Measurements from ENCODE around the gene IRF4. TPM values are rescaled to one million over a fixed set of nuclear protein-coding genes. Genes with fewer than 3 reads are reported as not detected.

IRF4 gene
- total and polyA plus RNA-seq, 2 donors (not counting 1 experiment from before 2014, with no cell fraction given), result 75.7 to 142 TPM

GRCh38 chr6:388202-388903 lies 3.2 kb upstream of the IRF4 start:
- H3K4me1 Mint-ChIP-seq, result peaks cover 26% of the 10 kb centered on the region
- Histone ChIP-seq H3K27me3 (replicated peaks in 1 of 4; ENCODE audit: control extremely low read depth in 1 of 4, control insufficient read depth in 3 of 4, insufficient read depth in 4 of 4, low read length in 3 of 4) (no peaks in the 10 kb centered on the region), H3K36me3 (replicated peaks in 1 of 2; ENCODE audit: control extremely low read depth in 1 of 2, control insufficient read depth in 1 of 2, extremely low read depth in 1 of 2, insufficient read depth in 2 of 2, low read length in 1 of 2) (no peaks in the 10 kb centered on the region), H4K20me1 (ENCODE audit: control insufficient read depth, insufficient read depth, low read length, poor library complexity, severe bottlenecking) (peaks cover 17% of the 10 kb centered on the region), H3K4me3 (ENCODE audit: control extremely low read depth in 1 of 5, extremely low read depth in 1 of 5, insufficient read depth in 1 of 5, low read depth in 2 of 5, low read length in 4 of 5) (no peak overlapping the region), H3K27ac (ENCODE audit: low read length in 2 of 2) (no peak overlapping the region), H3K79me2 (ENCODE audit: control insufficient read depth, insufficient read depth, low read length) (peaks cover 18% of the 10 kb centered on the region), H3K9ac (ENCODE audit: low read length) (no peak overlapping the region), H3K9me3 (ENCODE audit: control extremely low read depth in 1 of 3, control insufficient read depth in 2 of 3, insufficient read depth in 1 of 3, low read length in 2 of 3) (no peaks in the 10 kb centered on the region), H3K4me2 (replicated peaks; ENCODE audit: low read depth, low read length, poor library complexity, severe bottlenecking) (no peak overlapping the region), H3K4me1 (ENCODE audit: control insufficient read depth in 2 of 2, insufficient read depth in 2 of 2, low read length in 2 of 2) (peaks cover 13 to 19% of the 10 kb centered on the region in 2 donors), H2AFZ (ENCODE audit: insufficient read depth, low read depth, low read length, poor library complexity, severe bottlenecking) (no peak overlapping the region)
- intact Hi-C loops (cut with micrococcal nuclease), result no loop called here
- no peak overlapping the region for H3K27ac Mint-ChIP-seq
- H3K4me3 Mint-ChIP-seq, result no peak overlapping the region
- CTCF ChIA-PET, result interaction anchor here (0.9 to 8.8 kb wide), 6 partner anchors 10 to 200 kb away, joined by 3 to 72 read pairs (median 4); no protein-coding TSS in a partner anchor
- no peaks in the 10 kb centered on the region for H3K27me3 Mint-ChIP-seq
- POLR2A ChIA-PET, result interaction anchor here (1.6 kb wide), 1 partner anchor 16 kb away, joined by 3 read pairs; no protein-coding TSS in a partner anchor
- 87% methylated on average over 8 of the region's 10 CpGs for WGBS (ENCODE audit: insufficient coverage)
- no peak for ATAC-seq (ENCODE audit: low read depth)
- TF ChIP-seq EZH2 (IDR thresholded peaks at IDR 0.05; ENCODE audit: borderline replicate concordance, insufficient read depth, low read depth, low read length, poor library complexity, severe bottlenecking), result no peak
- TF ChIP-seq, protein P1, sequence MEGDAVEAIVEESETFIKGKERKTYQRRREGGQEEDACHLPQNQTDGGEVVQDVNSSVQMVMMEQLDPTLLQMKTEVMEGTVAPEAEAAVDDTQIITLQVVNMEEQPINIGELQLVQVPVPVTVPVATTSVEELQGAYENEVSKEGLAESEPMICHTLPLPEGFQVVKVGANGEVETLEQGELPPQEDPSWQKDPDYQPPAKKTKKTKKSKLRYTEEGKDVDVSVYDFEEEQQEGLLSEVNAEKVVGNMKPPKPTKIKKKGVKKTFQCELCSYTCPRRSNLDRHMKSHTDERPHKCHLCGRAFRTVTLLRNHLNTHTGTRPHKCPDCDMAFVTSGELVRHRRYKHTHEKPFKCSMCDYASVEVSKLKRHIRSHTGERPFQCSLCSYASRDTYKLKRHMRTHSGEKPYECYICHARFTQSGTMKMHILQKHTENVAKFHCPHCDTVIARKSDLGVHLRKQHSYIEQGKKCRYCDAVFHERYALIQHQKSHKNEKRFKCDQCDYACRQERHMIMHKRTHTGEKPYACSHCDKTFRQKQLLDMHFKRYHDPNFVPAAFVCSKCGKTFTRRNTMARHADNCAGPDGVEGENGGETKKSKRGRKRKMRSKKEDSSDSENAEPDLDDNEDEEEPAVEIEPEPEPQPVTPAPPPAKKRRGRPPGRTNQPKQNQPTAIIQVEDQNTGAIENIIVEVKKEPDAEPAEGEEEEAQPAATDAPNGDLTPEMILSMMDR (IDR thresholded peaks at IDR 0.05), result no peak
- no peaks in the 10 kb centered on the region for H3K9me3 Mint-ChIP-seq (ENCODE audit: insufficient read depth)
- DNase-seq, result no peak

DNA sequence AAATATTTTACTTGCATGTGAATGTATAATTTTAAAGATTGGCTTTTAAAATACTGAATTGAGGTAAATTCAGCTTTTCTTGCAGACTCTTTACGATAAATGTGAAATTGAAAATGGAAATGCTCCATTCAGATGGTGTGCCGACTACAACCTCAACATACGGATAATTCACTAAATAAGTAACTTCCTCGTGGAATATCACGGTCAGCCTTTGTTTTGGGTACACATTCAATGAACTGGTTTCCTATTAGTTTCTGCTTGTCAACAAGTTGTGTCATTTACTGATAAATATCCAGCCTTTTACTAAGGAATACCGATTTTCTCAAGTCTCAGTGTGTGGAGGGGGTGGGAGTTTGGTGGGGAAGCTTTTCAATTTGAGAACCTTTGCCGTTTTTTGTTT lies 2.4 kb upstream of the IRF4 start:
- peak overlapping the region; percentile 8 for H2AFZ ChIP-seq (ENCODE audit: insufficient read depth, low read depth, low read length, poor library complexity, severe bottlenecking)
- intact Hi-C loops (cut with micrococcal nuclease), result no loop called here
- H4K20me1 ChIP-seq (ENCODE audit: control insufficient read depth, insufficient read depth, low read length, poor library complexity, severe bottlenecking), result peaks cover 25% of the 10 kb centered on the region
- Mint-ChIP-seq H3K4me1 (peaks cover 32% of the 10 kb centered on the region), H3K27ac (peak overlapping the region; percentile 76), H3K9me3 (ENCODE audit: insufficient read depth) (no peaks in the 10 kb centered on the region), H3K27me3 (no peaks in the 10 kb centered on the region), H3K4me3 (peak overlapping the region; percentile 55)
- 100% methylated on average over 1 of the region's 7 CpGs for WGBS (ENCODE audit: insufficient coverage)
- H3K9me3 ChIP-seq (ENCODE audit: control extremely low read depth in 1 of 3, control insufficient read depth in 2 of 3, insufficient read depth in 1 of 3, low read length in 2 of 3), result no peaks in the 10 kb centered on the region
- no peak overlapping the region for H3K9ac ChIP-seq (ENCODE audit: low read length)
- no peak overlapping the region for H3K27ac ChIP-seq (ENCODE audit: low read length in 2 of 2)
- ChIA-PET POLR2A (interaction anchor here (1.6 kb wide), 1 partner anchor 15 kb away, joined by 3 read pairs; no protein-coding TSS in a partner anchor), CTCF (interaction anchor here (0.9 to 8.8 kb wide), 7 partner anchors 9 to 198 kb away, joined by 3 to 72 read pairs (median 4); no protein-coding TSS in a partner anchor)
- peaks cover 19 to 24% of the 10 kb centered on the region in 2 donors for H3K4me1 ChIP-seq (ENCODE audit: control insufficient read depth in 2 of 2, insufficient read depth in 2 of 2, low read length in 2 of 2)
- DNase-seq (no peak), ATAC-seq (ENCODE audit: low read depth) (no peak)
- no peak overlapping the region for H3K4me3 ChIP-seq (ENCODE audit: control extremely low read depth in 1 of 5, extremely low read depth in 1 of 5, insufficient read depth in 1 of 5, low read depth in 2 of 5, low read length in 4 of 5)
- peaks cover 0 to 7% of the 10 kb centered on the region in 2 experiments for H3K36me3 ChIP-seq (replicated peaks in 1 of 2; ENCODE audit: control extremely low read depth in 1 of 2, control insufficient read depth in 1 of 2, extremely low read depth in 1 of 2, insufficient read depth in 2 of 2, low read length in 1 of 2)
- H3K79me2 ChIP-seq (ENCODE audit: control insufficient read depth, insufficient read depth, low read length), result peaks cover 26% of the 10 kb centered on the region
- H3K27me3 ChIP-seq (replicated peaks in 1 of 4; ENCODE audit: control extremely low read depth in 1 of 4, control insufficient read depth in 3 of 4, insufficient read depth in 4 of 4, low read length in 3 of 4), result no peaks in the 10 kb centered on the region
- TF ChIP-seq, protein P1 (IDR thresholded peaks at IDR 0.05), result no peak
- TF ChIP-seq EZH2 (IDR thresholded peaks at IDR 0.05; ENCODE audit: borderline replicate concordance, insufficient read depth, low read depth, low read length, poor library complexity, severe bottlenecking), result no peak
- H3K4me2 ChIP-seq (replicated peaks; ENCODE audit: low read depth, low read length, poor library complexity, severe bottlenecking), result no peak overlapping the region

Measured in B cell (primary cell).